Fibroblast of lung (primary cell): ENCODE data around the gene PRKAG2.

Source experiments
- EZH2 ChIP-seq: IDR thresholded peaks from 2 replicates; pipeline ENCODE4 v1.5.1; 2012; ENCODE audit warnings: low read length, control low read depth, mild to moderate bottlenecking; ENCODE audit errors: missing control alignments
- TF ChIP-seq, protein P1 (sequence below), 2 donors: IDR thresholded peaks in 1 of 2; conservative IDR thresholded peaks in 1 of 2; 1 replicate in 1 of 2; 2 replicates in 1 of 2; pipeline ENCODE4 v1.5.1; 2011 to 2012; ENCODE audit warnings: low read length in 2 of 2, control low read depth in 1 of 2, inconsistent platforms in 1 of 2, low read depth in 1 of 2, mild to moderate bottlenecking in 1 of 2

DNA sequence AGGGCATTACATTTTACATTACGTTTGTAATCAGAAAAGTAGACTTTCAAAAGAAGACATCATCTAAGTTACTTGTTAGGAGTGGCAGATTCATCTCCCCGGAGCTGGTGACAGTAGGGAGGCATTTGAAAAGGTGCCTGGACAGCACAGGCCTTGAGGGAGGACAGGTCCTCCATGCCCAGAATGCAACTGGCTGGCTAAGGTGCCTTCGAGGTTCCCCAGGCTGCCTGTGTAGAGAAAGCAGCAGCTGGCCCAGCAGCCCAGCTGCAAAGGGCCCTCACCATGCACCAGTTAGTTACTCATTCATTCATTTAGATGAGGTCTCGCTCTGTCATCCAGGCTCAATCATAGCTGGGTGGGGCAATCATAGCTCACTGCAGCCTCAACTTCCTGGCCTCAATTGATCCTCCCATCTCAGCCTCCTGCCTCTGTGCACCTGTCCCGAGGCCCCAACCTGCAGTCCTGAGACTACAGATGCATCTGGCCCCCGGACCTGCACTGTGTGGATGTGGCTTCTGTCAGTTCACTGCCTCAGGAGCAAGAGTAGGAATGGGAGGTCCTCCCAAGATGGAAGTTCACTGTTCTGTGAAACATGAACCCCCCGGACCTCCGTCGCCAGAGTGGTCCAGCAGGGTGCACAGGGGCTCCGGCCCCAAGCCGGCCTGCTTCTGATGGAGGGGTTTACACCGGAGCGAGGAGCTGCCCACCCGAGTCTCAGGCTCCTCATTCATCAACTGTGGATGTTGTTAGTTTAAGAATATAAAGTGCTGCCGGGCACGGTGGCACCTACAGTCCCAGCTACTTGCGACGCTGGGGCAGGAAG lies 36.6 kb downstream of the PRKAG2 start:
- TF ChIP-seq, protein P1, sequence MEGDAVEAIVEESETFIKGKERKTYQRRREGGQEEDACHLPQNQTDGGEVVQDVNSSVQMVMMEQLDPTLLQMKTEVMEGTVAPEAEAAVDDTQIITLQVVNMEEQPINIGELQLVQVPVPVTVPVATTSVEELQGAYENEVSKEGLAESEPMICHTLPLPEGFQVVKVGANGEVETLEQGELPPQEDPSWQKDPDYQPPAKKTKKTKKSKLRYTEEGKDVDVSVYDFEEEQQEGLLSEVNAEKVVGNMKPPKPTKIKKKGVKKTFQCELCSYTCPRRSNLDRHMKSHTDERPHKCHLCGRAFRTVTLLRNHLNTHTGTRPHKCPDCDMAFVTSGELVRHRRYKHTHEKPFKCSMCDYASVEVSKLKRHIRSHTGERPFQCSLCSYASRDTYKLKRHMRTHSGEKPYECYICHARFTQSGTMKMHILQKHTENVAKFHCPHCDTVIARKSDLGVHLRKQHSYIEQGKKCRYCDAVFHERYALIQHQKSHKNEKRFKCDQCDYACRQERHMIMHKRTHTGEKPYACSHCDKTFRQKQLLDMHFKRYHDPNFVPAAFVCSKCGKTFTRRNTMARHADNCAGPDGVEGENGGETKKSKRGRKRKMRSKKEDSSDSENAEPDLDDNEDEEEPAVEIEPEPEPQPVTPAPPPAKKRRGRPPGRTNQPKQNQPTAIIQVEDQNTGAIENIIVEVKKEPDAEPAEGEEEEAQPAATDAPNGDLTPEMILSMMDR (conservative IDR thresholded peaks at IDR 0.05 in 1 of 2, IDR thresholded peaks at IDR 0.05 in 1 of 2; ENCODE audit: low read depth in 1 of 2, low read length in 2 of 2) = no peak
- no peak for TF ChIP-seq EZH2
